Activated T-cell treated with anti-CD3 and anti-CD28 coated beads, Interleukin-2, amount 50 U/mL, for 4 hours (primary cell): Measurements from ENCODE around the gene SNRPD3. TPM values are rescaled to one million over a fixed set of nuclear protein-coding genes. Genes with fewer than 3 reads are reported as not detected.

ENCODE experiments used
- ATAC-seq, 2 donors: fragments of 200-7000 bp; cut with Tn5 transposase; one replicate each; pipeline ENCODE4 v1.10.0; 2021
- DNase-seq: peaks from one replicate; pipeline ENCODE4 v3.0.0-alpha.2; 2020
- H3K27me3 Mint-ChIP-seq: one replicate; pipeline ENCODE4 v1.8.0; 2021; ENCODE audit warnings: low read depth, mixed read lengths
- H3K36me3 Mint-ChIP-seq: one replicate; pipeline ENCODE4 v1.8.0; 2022; ENCODE audit warnings: mixed read lengths; ENCODE audit not compliant: insufficient read depth
- H3K4me1 Mint-ChIP-seq: one replicate; pipeline ENCODE4 v1.8.0; 2021; ENCODE audit warnings: low read depth, mixed read lengths
- H3K4me3 Mint-ChIP-seq: one replicate; pipeline ENCODE4 v1.8.0; 2021; ENCODE audit warnings: mild to moderate bottlenecking, moderate library complexity, mixed read lengths
- H3K9me3 Mint-ChIP-seq: one replicate; pipeline ENCODE4 v1.8.0; 2021; ENCODE audit warnings: mixed read lengths
- total RNA-seq, 3 donors: library from RNA; stranded (reverse); gene quantifications; one replicate each; pipeline ENCODE4 v1.2.1, GENCODE V29; 2021

Gene SNRPD3
- total RNA-seq, 3 donors from 2014 or later = 182 to 212 (median 210) TPM

GRCh38 chr22:24571266-24571665, 15.5 kb downstream of the SNRPD3 start:
- Mint-ChIP-seq H3K4me1 (peaks cover 8% of the 10 kb centered on the region), H3K36me3 (peaks cover 41% of the 10 kb centered on the region), H3K9me3 (no peaks in the 10 kb centered on the region), H3K4me3 (no peak overlapping the region), H3K27me3 (no peaks in the 10 kb centered on the region)
- DNase-seq (no peak), ATAC-seq (no peak)

GRCh38 chr22:24576778-24577177, 21.0 kb downstream of the SNRPD3 start:
- Mint-ChIP-seq H3K27me3 (no peaks in the 10 kb centered on the region), H3K36me3 (peaks cover 27% of the 10 kb centered on the region), H3K4me3 (no peak overlapping the region), H3K4me1 (peaks cover 3% of the 10 kb centered on the region), H3K9me3 (no peaks in the 10 kb centered on the region)
- no peak for DNase-seq
- ATAC-seq = no peak

- H3K4me1 Mint-ChIP-seq = peaks cover 3% of the 10 kb centered on the region
- ATAC-seq = peak in 1 of 2 donors; percentile 28
- no peak for DNase-seq
- H3K4me3 Mint-ChIP-seq = no peak overlapping the region
- no peaks in the 10 kb centered on the region for H3K9me3 Mint-ChIP-seq
- no peaks in the 10 kb centered on the region for H3K27me3 Mint-ChIP-seq
- H3K36me3 Mint-ChIP-seq = peaks cover 19% of the 10 kb centered on the region
These were observed 22.8 kb downstream of the SNRPD3 start for GRCh38 chr22:24578355-24579257.

- Mint-ChIP-seq H3K9me3 (no peaks in the 10 kb centered on the region), H3K4me1 (peaks cover 3% of the 10 kb centered on the region), H3K4me3 (no peak overlapping the region), H3K27me3 (no peaks in the 10 kb centered on the region), H3K36me3 (peaks cover 15% of the 10 kb centered on the region)
- DNase-seq (no peak), ATAC-seq (no peak)
These were observed 23.4 kb downstream of the SNRPD3 start for GRCh38 chr22:24579258-24579601.

DNA sequence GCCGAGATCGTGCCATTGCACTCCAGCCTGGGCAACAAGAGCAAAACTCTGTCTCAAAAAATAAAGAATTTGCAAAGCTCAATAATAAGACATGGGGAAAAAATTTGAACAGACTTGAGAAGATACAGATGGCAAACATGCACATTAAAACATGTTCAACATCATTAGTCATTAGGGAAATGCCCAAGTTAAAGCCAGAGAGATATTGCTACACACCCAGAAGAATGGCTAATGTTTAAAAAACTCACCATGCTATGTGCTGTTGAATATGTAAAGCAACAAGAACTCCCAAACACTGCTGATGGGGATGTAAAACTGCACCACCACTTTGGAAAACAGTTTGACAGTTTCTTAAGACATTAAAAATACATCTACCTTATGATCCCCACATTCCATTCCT, 24.5 kb downstream of the SNRPD3 start:
- Mint-ChIP-seq H3K4me3 (no peak overlapping the region), H3K4me1 (peaks cover 3% of the 10 kb centered on the region), H3K9me3 (no peaks in the 10 kb centered on the region), H3K27me3 (no peaks in the 10 kb centered on the region), H3K36me3 (peaks cover 6% of the 10 kb centered on the region)
- no peak for ATAC-seq
- DNase-seq = no peak

- Mint-ChIP-seq H3K4me3 (no peak overlapping the region), H3K36me3 (no peaks in the 10 kb centered on the region), H3K27me3 (no peaks in the 10 kb centered on the region), H3K9me3 (no peaks in the 10 kb centered on the region), H3K4me1 (no peaks in the 10 kb centered on the region)
- DNase-seq (no peak), ATAC-seq (no peak)
These were observed 26.4 kb downstream of the SNRPD3 start for GRCh38 chr22:24582056-24582814.

DNA sequence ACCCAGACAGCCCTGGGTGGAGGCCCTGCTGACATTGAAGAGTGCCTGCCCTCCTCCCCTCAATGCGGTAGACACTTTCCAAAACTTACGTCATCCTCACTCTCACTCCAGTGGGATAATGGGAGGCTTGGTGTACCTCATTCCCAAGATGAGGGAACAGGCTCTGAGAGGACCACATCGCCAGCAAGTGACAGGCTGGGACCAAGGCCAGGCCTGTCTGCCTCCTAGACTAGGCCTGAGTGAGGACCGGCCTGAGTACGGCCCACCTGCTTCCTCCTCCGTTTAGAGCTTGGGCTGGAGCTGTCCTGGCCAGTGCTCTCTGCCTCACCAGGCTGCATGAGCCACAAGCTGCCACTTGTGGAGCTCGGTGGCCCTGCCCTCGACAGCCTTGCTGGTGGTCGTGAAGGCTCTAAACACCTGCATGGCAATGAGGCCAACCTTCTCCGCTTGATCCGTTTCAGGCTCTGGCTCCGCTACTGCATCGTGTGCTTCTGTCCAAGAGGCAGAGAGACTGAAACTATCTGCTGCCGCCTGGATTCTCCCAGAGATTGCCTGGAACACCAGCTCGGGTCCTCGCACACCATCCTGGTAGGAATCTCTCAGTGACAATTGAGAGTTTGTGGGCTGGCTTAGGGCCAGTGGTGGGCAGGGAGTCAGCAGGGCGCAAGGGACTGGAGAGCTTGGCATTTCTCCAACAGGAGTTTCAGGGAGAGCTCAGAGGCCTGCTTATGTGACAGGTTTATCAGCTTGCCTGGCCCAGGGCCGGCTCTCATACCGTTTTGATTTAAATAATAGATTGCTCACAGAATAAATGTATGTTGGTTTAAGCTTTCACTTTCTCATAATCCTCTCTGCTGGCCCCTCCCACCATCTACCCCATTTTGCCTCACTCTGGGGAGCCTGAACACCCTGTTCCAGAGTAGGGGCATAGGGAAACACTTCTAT, 27.7 kb downstream of the SNRPD3 start:
- Mint-ChIP-seq H3K36me3 (no peaks in the 10 kb centered on the region), H3K9me3 (no peaks in the 10 kb centered on the region), H3K27me3 (no peaks in the 10 kb centered on the region), H3K4me1 (no peaks in the 10 kb centered on the region), H3K4me3 (no peak overlapping the region)
- DNase-seq (no peak), ATAC-seq (peak in 1 of 2 donors; percentile 32)

GRCh38 chr22:24584166-24584790, 28.5 kb downstream of the SNRPD3 start:
- Mint-ChIP-seq H3K4me3 (no peak overlapping the region), H3K36me3 (no peaks in the 10 kb centered on the region), H3K9me3 (no peaks in the 10 kb centered on the region), H3K4me1 (no peaks in the 10 kb centered on the region), H3K27me3 (no peaks in the 10 kb centered on the region)
- DNase-seq (no peak), ATAC-seq (no peak)

- ATAC-seq (no peak), DNase-seq (no peak)
- Mint-ChIP-seq H3K4me3 (no peak overlapping the region), H3K27me3 (no peaks in the 10 kb centered on the region), H3K4me1 (no peaks in the 10 kb centered on the region), H3K36me3 (no peaks in the 10 kb centered on the region), H3K9me3 (no peaks in the 10 kb centered on the region)
These were observed 29.1 kb downstream of the SNRPD3 start for GRCh38 chr22:24584871-24585411.

- no peak overlapping the region for H3K4me3 Mint-ChIP-seq
- no peaks in the 10 kb centered on the region for H3K4me1 Mint-ChIP-seq
- ATAC-seq (no peak), DNase-seq (no peak)
- H3K9me3 Mint-ChIP-seq = no peaks in the 10 kb centered on the region
- H3K27me3 Mint-ChIP-seq = peaks cover under 1% of the 10 kb centered on the region
- H3K36me3 Mint-ChIP-seq = no peaks in the 10 kb centered on the region
These were observed 29.7 kb downstream of the SNRPD3 start for GRCh38 chr22:24585461-24585860.

DNA sequence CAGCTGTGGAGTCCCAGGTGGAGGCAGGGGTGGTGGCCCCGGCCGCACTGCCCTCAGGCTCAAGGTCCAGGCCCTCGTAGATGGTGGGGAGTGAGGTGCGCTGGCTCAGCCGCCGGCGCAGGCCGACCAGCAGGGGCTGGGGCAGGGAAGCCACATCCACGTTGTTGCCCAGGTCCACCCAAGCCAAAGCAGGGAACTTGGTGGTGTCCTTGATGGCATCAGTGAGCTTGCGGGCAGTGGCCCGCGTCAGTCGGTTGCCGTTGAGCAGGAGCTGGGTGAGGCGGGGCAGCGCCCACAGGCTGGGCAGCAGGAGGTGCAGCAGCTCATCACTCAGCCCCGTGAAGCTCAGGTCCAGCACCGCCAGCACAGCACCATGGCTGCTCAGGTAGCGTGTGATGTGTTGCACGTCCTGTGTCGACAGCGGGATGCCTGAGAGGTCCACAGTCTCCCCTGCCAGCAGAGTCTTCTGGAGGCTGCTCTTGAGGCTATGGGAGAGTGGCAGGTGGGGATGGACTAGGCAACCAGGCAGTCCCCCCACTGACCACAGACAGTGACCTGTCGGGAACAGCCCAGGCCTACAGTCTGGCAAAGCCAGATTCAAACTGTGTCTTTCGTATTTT, 30.2 kb downstream of the SNRPD3 start:
- DNase-seq = no peak
- H3K36me3 Mint-ChIP-seq = no peaks in the 10 kb centered on the region
- ATAC-seq = no peak
- H3K27me3 Mint-ChIP-seq = peaks cover 4% of the 10 kb centered on the region
- H3K4me1 Mint-ChIP-seq = no peaks in the 10 kb centered on the region
- no peak overlapping the region for H3K4me3 Mint-ChIP-seq
- H3K9me3 Mint-ChIP-seq = no peaks in the 10 kb centered on the region

DNA sequence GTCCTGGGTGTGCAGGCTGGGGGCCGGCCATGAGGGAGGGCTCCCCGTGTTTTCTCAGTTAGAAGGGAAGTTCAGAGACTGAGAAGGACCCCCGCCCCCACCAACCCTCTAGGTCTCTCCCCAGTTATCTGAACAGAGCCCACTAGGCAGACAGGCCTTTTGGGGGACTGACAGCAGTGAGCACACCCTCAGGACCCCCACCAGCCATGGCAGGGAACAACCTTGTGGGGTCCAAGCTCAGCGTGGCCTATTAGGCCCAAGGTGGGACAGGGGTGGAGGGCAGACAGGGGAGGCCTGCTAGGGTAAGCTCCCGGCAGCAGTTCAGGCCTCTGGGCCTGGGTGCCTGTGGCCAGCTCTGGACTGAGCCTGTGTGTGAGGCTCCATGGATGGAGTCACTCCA, 31.5 kb downstream of the SNRPD3 start:
- Mint-ChIP-seq H3K27me3 (peaks cover 8% of the 10 kb centered on the region), H3K36me3 (no peaks in the 10 kb centered on the region), H3K4me1 (peaks cover 2% of the 10 kb centered on the region), H3K9me3 (no peaks in the 10 kb centered on the region), H3K4me3 (no peak overlapping the region)
- ATAC-seq (no peak), DNase-seq (no peak)

DNA sequence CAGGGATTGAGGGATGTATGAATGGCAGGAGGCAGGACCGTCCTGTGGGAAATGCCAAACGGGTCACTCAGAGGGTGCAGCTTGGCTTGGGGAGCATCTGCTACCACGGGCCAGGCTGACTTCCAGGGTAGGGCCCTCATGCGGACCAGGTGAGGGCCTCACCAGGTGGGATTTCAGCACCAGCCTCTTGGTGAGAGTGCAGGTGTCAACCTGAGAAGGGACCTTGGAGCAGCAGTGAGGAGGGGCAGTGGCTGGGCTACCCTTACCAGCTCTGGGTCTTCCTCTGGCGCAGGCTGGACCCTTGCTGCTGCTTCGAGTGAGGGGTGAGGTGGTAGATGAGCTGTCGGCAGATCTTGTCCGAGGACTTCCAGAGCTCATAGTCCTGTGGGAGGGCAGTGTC, 32.1 kb downstream of the SNRPD3 start:
- Mint-ChIP-seq H3K9me3 (no peaks in the 10 kb centered on the region), H3K4me3 (no peak overlapping the region), H3K27me3 (peaks cover 10% of the 10 kb centered on the region), H3K4me1 (peaks cover 4% of the 10 kb centered on the region), H3K36me3 (no peaks in the 10 kb centered on the region)
- ATAC-seq (no peak), DNase-seq (no peak)
